GM11168 (cell line): Measurements from ENCODE around the gene LGI4.
"Not testable (repeated sequence)": the region's sequence is repeated elsewhere in the genome, so short reads cannot be mapped to it uniquely, and the experiment has no call there.

ENCODE experiments used
- in situ Hi-C: fragments of 300-500 bp; cut with MboI; formaldehyde crosslinking; loops from one replicate; pipeline ENCODE4 v1.12.0; 2022; ENCODE audit warnings: low sequenced_read_pairs; ENCODE audit not compliant: unreplicated experiment

The LGI4 gene

GRCh38 chr19:35110974-35111373 lies 23.9 kb downstream of the LGI4 start:
- in situ Hi-C loops = no loop called here

- in situ Hi-C loops = no loop called here
These were observed 25.3 kb downstream of the LGI4 start for GRCh38 chr19:35109395-35110112.

GRCh38 chr19:35108730-35109129 lies 26.1 kb downstream of the LGI4 start:
- in situ Hi-C loops = no loop called here

- in situ Hi-C loops = no loop called here
These were observed 27.3 kb downstream of the LGI4 start for GRCh38 chr19:35107545-35107944.

- in situ Hi-C loops = no loop called here
These were observed 27.8 kb downstream of the LGI4 start for GRCh38 chr19:35106898-35107541.

GRCh38 chr19:35106291-35106583 lies 28.6 kb downstream of the LGI4 start:
- in situ Hi-C loops = no loop called here

- in situ Hi-C loops = no loop called here
These were observed 29.2 kb downstream of the LGI4 start for GRCh38 chr19:35105411-35106290.

GRCh38 chr19:35105047-35105410 lies 29.8 kb downstream of the LGI4 start:
- in situ Hi-C loops = no loop called here

- in situ Hi-C loops = no loop called here
These were observed 30.5 kb downstream of the LGI4 start for GRCh38 chr19:35104361-35104760.

GRCh38 chr19:35103614-35104013 lies 31.2 kb downstream of the LGI4 start:
- in situ Hi-C loops = not testable (repeated sequence)

- in situ Hi-C loops = not testable (repeated sequence)
These were observed 32.9 kb downstream of the LGI4 start for GRCh38 chr19:35101949-35102348.

GRCh38 chr19:35100588-35101533 lies 34.0 kb downstream of the LGI4 start:
- in situ Hi-C loops = no loop called here

GRCh38 chr19:35099897-35100275 lies 35.0 kb downstream of the LGI4 start:
- in situ Hi-C loops = no loop called here

- in situ Hi-C loops = no loop called here
These were observed 35.5 kb downstream of the LGI4 start for GRCh38 chr19:35099155-35099896.

- in situ Hi-C loops = no loop called here
These were observed 36.3 kb downstream of the LGI4 start for GRCh38 chr19:35098413-35099049.

GRCh38 chr19:35095667-35096368 lies 39.0 kb downstream of the LGI4 start:
- in situ Hi-C loops = no loop called here

GRCh38 chr19:35094656-35095055 lies 40.2 kb downstream of the LGI4 start:
- in situ Hi-C loops = no loop called here

- in situ Hi-C loops = no loop called here
These were observed 40.8 kb downstream of the LGI4 start for GRCh38 chr19:35093941-35094647.
